Heart left ventricle (tissue), 13 donors: ENCODE results near the gene RLN3.
"Not testable (repeated sequence)": the region's sequence is repeated elsewhere in the genome, so short reads cannot be mapped to it uniquely, and the experiment has no call there.

Source experiments
- POLR2A ChIP-seq, 2 donors: fragments of 450-650 bp; IDR thresholded peaks; one replicate each; pipeline ENCODE4 v1.6.1; 2017; ENCODE audit warnings: antibody characterized with exemption in 2 of 2, mild to moderate bottlenecking in 2 of 2, moderate library complexity in 2 of 2
- TF ChIP-seq, protein P1 (sequence below), 12 donors: fragments of 200-600 bp; sonication (generic) in 4 of 12; IDR thresholded peaks; one replicate each; pipeline versions ENCODE4 v1.5.0 to v1.8.0; 2018 to 2022; ENCODE audit warnings: antibody characterized with exemption in 12 of 12, mild to moderate bottlenecking in 5 of 12
- donor health status: ischemic (EF 13 %, LVEDD 7.1; RV severe dilation, severe dysfunction).
- donor health status: DM: no; HTN: yes; CAD: no.
- donor health status: DM: no; HTN: no; CAD: no.
- donor health status: ischemic (EF 25% LVEDD 6.9; RV normal size, moderate dysfunction).
- donor health status: ischemic (EF 25% LVEDD 5.7; RV mildly dilated, moderate dysfunction).
- donor health status: ischemic (EF 35%, LVEDD 5.7; RV mildly dilated, moderate dysfunction).
- donor health status: nonischemic (EF 11% LVEDD 7.7; RV severe dilation, severe dysfunction).
- donor health status: DM: yes; HTN: yes; CAD: no.
- donor health status: PGD.
- donor health status: ischemic (EF 29% LVEDD 5.4; RV normal size, mild dysfunction).
- donor health status: nonischemic (EF 23%, LVEDD 6.1; RV moderate dilation, normal function).

DNA sequence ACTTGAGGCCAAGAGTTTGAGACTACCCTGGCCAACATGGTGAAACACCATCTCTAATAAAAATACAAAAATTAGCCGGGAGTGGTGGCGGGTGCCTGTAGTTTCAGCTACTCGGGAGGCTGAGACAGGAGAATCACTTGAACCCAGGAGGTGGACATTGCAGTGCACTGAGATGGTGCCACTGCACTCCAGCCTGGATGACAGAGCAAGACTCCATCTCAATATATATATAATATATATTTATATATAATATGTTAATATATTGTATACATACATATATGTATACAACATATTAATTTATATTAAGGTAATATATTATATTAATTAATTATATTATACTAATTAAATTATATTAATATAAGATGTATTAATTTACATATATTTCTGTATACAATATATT is 8.2 kb upstream of the RLN3 start:
- TF ChIP-seq, protein P1, sequence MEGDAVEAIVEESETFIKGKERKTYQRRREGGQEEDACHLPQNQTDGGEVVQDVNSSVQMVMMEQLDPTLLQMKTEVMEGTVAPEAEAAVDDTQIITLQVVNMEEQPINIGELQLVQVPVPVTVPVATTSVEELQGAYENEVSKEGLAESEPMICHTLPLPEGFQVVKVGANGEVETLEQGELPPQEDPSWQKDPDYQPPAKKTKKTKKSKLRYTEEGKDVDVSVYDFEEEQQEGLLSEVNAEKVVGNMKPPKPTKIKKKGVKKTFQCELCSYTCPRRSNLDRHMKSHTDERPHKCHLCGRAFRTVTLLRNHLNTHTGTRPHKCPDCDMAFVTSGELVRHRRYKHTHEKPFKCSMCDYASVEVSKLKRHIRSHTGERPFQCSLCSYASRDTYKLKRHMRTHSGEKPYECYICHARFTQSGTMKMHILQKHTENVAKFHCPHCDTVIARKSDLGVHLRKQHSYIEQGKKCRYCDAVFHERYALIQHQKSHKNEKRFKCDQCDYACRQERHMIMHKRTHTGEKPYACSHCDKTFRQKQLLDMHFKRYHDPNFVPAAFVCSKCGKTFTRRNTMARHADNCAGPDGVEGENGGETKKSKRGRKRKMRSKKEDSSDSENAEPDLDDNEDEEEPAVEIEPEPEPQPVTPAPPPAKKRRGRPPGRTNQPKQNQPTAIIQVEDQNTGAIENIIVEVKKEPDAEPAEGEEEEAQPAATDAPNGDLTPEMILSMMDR (IDR thresholded peaks at IDR 0.05) = not testable (repeated sequence)
- not testable (repeated sequence) for TF ChIP-seq POLR2A (IDR thresholded peaks at IDR 0.05)
